NCI-H2081 treated with DMSO at 0.1 percent for 48 hours (cell line): ENCODE data around the gene CDK5.
A peak's percentile ranks its signal among the peaks of the same experiment; 100 is the strongest.

Experiments
- DNase-seq: peaks from one replicate; lab custom pipeline; 2025; lab: John Stamatoyannopoulos, UW

CDK5 gene

DNA sequence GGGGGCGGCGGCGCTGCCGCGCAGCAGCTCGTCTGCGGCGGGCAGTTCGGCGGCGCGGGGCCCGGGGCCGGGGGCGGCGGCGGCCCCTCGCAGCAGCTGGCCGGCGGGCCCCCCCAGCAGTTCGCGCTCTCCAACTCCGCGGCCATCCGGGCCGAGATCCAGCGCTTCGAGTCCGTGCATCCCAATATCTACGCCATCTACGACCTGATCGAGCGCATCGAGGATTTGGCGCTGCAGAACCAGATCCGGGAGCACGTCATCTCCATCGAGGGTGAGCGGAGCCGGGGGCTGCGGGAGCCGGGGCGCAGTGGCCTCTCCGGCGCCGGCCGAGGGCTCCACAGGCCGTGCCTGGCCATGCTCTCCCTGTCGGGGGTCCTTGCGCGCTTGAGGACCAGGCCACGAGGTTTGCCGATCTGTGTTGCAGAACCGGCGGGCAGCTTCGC lies 29.1 kb upstream of the CDK5 start:
- no peak for DNase-seq

DNA sequence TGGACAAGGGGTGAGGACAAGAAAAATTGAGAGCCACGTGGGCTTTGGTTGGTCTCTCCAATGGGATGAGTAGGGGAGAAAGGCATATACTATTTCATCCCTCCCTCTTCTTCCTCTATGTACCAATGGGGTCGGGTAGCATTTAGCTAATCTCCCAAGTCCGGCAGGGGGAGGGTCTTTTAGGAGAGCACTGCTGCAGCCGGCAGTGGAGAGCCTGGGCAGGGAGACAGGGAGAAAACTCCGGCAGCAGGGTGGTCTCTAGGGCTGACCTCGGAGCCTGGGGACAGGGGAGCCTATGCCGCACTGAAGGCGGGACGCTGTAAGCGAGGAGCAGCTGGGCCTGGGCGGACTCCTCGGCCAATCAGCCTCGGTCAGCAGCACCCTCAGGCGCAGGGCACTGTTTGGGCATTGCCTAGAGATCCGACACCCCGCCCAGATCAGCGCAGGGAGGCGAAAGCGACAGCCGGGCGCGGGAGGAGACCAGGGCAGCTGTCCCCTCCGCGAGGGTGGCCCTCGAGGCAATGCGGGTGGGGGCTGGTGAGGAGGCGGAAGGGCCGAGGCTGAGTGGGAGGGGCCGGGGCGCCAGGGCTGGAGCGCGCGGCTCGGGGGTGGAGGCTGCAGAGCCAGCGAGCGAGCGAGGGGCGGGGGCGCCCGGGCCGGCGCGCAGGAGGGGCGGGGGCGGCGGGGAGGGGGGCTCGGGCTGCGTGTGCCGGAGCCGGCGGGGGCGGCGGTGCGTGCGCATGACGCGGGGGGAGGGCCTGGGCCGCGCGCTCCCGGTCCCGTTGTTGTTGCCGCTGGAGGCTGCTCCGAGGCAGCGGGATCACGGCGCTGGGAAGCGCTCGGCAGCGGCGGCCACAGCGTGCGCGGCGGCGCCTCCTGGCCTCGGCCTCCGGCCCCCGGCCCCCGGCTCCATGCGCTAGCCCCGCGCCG lies 28.3 kb upstream of the CDK5 start, which contains the start of gene AGAP3:
TSS of gene AGAP3 (plus strand) at position 785 of the 930 bp plus-strand sequence. CDS start 267 bp downstream, outside the sequence.
- no peak for DNase-seq

- no peak for DNase-seq
These were observed 27.6 kb upstream of the CDK5 start for GRCh38 chr7:151085329-151085690.

GRCh38 chr7:151083824-151084160 lies 26.1 kb upstream of the CDK5 start:
- DNase-seq: no peak

GRCh38 chr7:151083071-151083823 lies 25.6 kb upstream of the CDK5 start, which contains the start of gene TMUB1:
Gene TMUB1 (minus strand): TSS chr7:151083493. CDS start chr7:151082563, 930 bp downstream.
- DNase-seq: no peak

GRCh38 chr7:151082141-151083070 lies 24.7 kb upstream of the CDK5 start:
- no peak for DNase-seq

DNA sequence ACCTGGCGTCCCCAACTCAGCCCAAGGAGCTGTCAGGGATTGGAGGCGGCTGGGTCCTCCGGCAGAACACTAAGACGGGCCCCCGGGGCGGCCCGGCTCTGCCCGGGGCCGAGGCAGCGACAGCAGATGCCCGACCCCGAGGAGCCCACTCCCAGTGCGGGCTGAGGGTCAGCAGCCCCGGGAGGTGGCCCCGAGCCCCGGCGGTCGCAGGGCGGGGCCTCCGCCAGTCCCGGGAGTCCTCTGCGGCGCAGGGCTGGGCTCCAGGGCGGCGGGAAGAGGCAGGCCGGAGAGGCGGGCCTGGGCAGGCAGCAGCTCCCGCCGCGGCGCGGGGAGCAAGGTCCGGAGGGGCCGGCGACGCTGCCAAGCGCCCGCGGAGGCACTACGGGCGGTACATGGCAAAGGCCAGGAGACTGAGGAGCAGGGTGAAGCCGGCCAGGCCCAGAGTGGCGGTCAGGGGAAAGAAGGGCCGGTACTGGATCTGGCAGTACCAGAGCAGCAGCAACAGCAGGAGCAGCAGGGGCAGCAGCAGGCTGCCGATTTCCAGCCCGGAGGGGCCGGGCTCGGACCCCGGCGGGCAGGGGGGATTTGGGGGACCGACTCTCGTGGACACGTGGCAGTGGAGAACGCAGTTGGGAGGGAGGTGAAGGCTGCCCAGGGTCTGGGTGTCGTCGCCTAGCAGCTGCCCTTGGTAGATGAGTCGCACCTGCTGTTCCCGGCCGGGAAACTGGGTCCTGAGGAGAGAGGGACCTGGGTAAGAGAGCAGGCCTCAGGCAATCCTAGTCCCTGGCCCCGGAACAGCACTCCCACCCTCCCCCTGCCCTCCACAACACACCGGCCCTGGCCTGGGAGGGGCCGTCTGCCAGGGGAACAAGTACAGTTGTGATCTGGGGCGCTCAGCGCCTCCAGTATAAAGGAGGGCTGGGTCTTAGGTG lies 23.7 kb upstream of the CDK5 start:
- no peak for DNase-seq

DNA sequence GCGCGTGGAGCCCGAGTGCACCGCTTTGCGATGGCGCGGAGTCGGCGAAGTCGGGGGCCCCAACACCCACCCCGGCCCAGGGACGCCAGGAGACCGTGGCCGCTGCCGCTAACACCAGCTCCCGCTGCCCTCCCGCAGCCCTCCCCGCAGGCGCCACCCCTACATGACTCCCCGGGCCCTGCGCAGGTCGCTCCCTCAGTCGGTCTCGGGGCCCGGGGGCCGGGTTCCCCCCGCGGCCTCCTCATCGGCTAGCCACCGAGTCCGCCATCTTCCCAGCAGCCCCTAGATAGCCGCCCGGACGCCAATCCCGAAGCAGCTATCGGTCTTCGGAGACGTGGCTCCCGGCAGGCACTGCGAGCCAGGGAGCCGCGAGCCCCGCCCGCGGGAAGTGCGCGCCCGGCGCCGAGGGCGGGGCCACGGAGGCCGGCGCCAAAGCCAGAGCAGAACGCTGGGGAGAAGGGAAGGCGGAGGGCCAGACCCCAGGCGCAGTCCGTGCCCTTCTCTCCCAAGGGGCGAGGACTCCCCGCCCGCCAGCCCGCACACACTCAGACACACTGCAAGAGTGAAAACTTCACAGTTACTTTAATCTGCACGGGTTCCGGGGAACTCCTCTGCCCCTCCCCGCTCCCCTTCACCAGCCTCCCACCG lies 22.9 kb upstream of the CDK5 start, which contains the start of gene FASTK:
TSS of gene FASTK (minus strand) at position 288 of the 648 bp plus-strand sequence. CDS start at position 245, 43 bp downstream.
- DNase-seq: peak; percentile 64

DNA sequence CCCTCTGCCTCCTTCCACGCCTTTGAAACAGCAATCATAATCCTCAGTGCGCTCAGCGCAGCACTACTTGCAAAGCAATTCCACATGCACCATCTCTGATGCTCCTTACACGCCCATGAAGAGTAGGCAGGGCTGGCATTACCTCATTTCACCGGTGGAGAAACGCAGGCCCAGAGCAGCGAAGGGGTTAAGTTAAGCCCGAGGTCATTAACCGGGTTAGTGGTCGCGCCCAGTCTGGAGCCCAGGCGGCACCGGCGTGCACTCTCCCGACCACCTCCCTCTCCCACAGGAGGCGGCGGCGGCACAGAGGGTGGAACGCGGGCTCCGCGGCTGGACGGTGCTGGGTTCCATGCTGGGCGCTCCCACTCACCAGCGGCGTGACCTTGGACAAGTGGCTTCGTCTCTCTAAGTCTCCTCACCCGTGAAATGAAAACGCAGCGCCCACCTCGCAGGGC lies 22.4 kb upstream of the CDK5 start:
- no peak for DNase-seq

DNA sequence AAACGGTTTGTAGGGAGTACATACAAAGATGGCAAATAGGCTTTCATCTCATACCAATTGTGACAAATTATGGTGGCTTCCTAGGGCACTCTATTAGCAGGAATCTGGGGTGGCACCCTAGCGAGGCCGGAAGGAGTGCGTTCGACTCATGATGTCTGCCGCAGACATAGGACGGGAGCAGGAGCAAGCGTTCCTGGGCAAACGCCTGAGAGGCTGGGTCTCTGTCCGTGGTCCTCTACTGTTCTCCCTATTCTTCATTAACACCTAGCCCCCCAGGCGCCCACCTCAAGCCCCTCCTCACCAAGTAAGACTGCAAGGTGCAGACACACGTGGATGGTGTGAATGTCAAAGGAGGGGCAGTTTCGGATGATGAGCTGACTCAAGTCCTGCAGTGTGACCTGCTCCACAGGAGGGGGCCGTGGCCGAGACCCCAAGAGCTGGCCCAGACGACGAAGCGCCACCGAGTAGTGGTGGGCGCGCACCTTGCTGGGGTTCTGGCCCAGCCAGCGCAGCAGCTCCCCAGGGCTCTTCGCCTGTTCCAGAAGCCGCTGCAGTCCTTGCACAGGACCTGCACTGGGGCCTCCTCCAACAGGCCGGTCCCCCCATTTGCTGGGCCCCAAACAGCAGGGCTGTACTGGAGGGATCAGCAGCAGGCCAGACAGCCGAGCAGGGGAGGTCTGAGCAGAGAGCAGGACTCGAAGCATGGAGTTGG lies 21.7 kb upstream of the CDK5 start:
- DNase-seq: no peak

- no peak for DNase-seq
These were observed 20.7 kb upstream of the CDK5 start for GRCh38 chr7:151078233-151079040.

GRCh38 chr7:151077705-151078232 lies 20.1 kb upstream of the CDK5 start:
- no peak for DNase-seq

GRCh38 chr7:151076863-151077704 lies 19.4 kb upstream of the CDK5 start:
- DNase-seq: no peak

DNA sequence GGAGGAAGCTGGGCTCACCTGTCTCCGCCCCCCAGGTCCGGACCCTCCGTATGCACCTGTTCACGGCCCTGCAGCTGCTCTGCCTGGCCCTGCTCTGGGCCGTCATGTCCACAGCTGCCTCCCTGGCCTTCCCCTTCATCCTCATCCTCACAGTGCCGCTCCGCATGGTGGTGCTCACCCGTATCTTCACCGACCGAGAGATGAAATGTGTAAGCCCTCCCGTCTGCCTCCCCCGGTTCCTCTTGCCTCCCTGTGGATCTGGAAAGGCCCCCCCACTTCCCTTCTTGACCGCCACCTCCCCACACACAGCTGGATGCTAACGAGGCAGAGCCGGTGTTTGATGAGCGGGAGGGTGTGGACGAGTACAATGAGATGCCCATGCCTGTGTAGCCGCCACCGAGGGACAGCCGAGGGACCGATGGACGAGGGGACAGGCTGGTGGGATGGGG lies 18.3 kb upstream of the CDK5 start:
- DNase-seq: no peak

DNA sequence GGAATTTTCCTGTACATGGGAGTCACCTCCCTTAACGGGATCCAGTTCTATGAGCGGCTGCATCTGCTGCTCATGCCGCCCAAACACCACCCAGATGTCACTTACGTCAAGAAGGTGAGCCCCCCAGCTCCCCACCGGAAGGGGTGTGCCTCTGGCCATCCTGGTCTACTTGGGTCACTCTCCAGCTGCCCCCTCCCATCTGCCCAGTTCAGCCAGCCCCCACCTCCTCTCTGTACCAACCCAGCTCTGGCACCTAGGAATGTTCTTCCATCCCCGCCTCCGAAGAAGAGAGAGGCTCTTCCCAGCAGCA lies 17.9 kb upstream of the CDK5 start:
- no peak for DNase-seq

DNA sequence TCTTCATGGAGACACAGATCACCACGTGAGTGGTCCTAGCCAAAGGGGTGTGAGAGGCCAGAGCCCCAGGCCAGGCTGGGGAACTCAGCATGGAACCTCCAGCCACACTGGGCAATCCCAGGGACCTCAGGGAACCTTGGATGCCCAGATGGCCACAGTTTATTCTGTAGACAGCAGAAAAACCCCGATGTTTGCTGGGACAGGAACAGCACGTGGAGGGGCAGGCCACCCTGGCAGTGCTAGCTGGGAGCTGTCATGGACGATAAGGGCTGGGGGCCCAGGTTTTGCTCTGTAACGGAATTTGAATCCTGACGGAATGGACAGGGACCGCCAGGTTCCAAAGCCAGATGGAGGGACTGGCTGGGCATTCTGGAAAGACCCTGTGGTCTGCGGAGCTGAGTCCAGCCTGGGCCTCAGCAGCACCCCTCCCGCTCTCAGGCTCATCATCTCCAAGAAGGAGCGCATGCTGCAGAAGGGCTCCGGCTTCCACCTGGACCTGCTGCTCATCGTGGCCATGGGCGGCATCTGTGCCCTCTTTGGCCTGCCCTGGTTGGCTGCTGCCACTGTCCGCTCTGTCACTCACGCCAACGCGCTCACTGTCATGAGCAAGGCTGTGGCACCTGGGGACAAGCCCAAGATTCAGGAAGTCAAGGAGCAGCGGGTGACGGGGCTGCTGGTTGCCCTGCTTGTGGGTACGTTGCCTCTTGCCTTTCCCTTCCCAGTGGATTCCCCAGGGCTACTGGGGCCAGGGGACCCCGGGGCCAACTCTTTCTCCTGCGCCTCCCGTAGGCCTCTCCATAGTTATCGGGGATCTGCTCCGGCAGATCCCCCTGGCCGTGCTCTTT lies 17.3 kb upstream of the CDK5 start:
- DNase-seq: no peak
